ENCODE measurements around the gene ADAMTSL2. TPM values are rescaled to one million over a fixed set of nuclear protein-coding genes. Genes with fewer than 3 reads are reported as not detected.

Gene ADAMTSL2
- total RNA-seq, 1 donor from 2014 or later, result 2.0 TPM

DNA sequence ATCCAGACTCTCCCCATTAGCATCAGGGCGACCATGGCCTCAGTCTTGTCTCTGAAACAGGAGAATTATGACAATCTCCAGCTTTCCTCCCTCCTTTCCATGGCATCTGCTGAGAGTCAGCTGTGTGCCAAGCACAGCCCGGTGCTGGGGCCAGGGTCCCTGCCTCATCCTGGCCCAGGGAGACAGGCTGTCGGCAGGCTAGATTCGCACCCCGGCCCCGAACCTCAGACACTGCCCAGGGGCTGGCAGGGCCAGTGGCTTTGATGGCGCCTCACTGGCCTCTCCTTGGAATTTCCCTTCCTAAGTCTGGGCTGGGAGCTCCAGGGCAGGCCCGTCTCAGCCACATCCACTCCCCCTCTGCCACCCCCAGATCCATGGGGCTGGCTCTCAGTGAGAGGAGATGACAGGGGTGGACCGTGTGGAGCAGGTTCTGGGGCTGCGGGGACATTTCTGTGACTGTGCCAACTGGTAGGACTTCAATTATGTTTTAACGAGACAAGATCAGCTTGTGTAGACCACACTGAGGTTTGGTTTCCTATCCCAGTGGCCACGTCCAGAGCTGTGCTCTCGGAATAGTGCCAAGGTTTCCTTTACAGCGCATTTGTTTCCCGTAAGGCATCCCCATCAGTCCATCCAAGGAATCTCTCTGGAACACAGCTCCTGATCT lies 59.2 kb downstream of the ADAMTSL2 start:
- Histone ChIP-seq H3K4me3 (no peak overlapping the region), H3K27ac (no peak overlapping the region), H3K36me3 (no peaks in the 10 kb centered on the region), H3K4me1 (no peaks in the 10 kb centered on the region), H3K9me3 (peaks cover 15% of the 10 kb centered on the region), H3K27me3 (no peaks in the 10 kb centered on the region)
- intact Hi-C loops (cut with DNase I), result no loop called here
- TF ChIP-seq POLR2A (IDR thresholded peaks at IDR 0.05) (no peak), POLR2AphosphoS5 (IDR thresholded peaks at IDR 0.05; ENCODE audit: insufficient read depth in 1 of 2, low read depth in 1 of 2) (no peak)
- TF ChIP-seq, protein P1, sequence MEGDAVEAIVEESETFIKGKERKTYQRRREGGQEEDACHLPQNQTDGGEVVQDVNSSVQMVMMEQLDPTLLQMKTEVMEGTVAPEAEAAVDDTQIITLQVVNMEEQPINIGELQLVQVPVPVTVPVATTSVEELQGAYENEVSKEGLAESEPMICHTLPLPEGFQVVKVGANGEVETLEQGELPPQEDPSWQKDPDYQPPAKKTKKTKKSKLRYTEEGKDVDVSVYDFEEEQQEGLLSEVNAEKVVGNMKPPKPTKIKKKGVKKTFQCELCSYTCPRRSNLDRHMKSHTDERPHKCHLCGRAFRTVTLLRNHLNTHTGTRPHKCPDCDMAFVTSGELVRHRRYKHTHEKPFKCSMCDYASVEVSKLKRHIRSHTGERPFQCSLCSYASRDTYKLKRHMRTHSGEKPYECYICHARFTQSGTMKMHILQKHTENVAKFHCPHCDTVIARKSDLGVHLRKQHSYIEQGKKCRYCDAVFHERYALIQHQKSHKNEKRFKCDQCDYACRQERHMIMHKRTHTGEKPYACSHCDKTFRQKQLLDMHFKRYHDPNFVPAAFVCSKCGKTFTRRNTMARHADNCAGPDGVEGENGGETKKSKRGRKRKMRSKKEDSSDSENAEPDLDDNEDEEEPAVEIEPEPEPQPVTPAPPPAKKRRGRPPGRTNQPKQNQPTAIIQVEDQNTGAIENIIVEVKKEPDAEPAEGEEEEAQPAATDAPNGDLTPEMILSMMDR (IDR thresholded peaks at IDR 0.05), result no peak
- DNase-seq (ENCODE audit: extremely low spot score in 2 of 2), result no peak

DNA sequence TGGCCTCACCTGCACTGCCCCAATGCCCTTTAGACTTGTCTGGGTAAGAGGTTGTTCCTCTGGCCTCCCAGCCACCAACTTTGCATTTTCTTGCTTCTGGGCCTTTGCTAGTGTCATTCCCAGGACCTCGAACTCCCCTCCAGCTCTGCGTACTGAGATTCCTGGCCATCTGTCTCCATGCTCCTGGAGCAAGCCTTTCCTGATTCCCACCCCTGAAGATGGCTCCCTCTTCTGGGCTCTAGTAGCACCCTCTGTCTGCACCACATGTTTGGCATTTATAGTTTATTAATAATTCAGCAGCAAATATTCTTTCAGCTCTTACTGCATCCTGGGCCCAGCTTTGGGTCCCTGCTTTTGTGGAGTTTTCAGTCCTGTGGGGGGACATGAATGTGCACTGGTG lies 59.8 kb downstream of the ADAMTSL2 start:
- intact Hi-C loops (cut with DNase I), result no loop called here
- no peak for DNase-seq (ENCODE audit: extremely low spot score in 2 of 2)
- H3K9me3 ChIP-seq, result peaks cover 15% of the 10 kb centered on the region
- no peaks in the 10 kb centered on the region for H3K4me1 ChIP-seq
- no peaks in the 10 kb centered on the region for H3K36me3 ChIP-seq
- H3K27ac ChIP-seq, result no peak overlapping the region
- TF ChIP-seq POLR2A (IDR thresholded peaks at IDR 0.05), result no peak
- TF ChIP-seq POLR2AphosphoS5 (IDR thresholded peaks at IDR 0.05; ENCODE audit: insufficient read depth in 1 of 2, low read depth in 1 of 2), result no peak
- TF ChIP-seq, protein P1 (IDR thresholded peaks at IDR 0.05), result no peak
- no peaks in the 10 kb centered on the region for H3K27me3 ChIP-seq
- H3K4me3 ChIP-seq, result no peak overlapping the region

DNA sequence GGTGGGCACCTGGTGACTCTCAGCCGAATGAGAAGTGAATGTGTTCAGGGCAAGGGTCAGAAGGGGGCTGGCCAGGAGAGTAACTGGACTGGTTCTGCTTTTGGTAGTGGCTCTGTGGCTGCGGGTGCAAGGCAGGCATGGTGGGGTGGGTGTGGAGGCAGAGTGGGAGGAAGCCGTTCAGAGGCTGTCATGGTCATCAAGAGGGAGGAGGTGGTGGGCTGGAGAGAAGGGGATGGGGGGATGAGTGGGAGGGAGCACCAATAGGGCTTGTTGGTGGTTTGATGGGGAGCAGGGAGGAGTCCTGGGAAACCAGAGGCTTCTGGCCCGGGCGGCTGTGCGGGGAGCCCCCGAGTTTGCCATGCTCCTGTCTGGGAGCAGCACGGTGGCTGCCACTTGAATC lies 61.4 kb downstream of the ADAMTSL2 start:
- Histone ChIP-seq H3K4me3 (no peak overlapping the region), H3K27ac (no peak overlapping the region), H3K4me1 (no peaks in the 10 kb centered on the region), H3K9me3 (peaks cover 15% of the 10 kb centered on the region), H3K27me3 (no peaks in the 10 kb centered on the region), H3K36me3 (no peaks in the 10 kb centered on the region)
- TF ChIP-seq POLR2A (IDR thresholded peaks at IDR 0.05) (no peak), POLR2AphosphoS5 (IDR thresholded peaks at IDR 0.05; ENCODE audit: insufficient read depth in 1 of 2, low read depth in 1 of 2) (no peak)
- TF ChIP-seq, protein P1 (IDR thresholded peaks at IDR 0.05), result no peak
- intact Hi-C loops (cut with DNase I), result no loop called here
- no peak for DNase-seq (ENCODE audit: extremely low spot score in 2 of 2)

DNA sequence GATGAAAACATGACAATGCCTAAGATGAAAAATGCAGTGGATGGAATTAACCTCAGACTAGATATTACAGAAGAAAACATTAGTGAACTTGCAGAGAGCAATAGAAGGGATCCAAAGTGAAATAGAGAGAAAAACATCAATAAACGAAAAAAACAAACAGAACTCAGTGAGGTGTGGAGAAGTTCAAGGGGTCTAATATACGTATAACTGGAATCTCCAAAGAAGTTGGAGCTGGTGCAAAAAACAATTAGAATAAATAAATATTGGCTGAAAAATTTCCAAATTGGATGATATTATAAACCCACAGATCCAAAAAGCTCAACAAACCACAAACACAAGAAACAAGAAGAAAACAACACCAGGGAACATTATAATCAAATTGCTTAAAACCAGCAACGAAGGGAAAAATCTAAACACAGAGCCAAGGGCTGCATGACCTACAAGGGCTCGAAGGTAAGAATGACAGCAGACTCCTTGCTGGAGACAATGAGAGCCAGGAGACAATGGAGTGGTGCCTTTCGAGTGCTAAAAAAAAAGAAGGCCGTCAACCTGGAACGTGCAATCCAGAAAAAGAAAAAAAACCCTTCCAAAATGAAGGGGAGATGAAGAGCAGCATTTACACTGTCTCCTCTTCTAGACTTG lies 62.9 kb downstream of the ADAMTSL2 start:
- no peak overlapping the region for H3K4me3 ChIP-seq
- DNase-seq (ENCODE audit: extremely low spot score in 2 of 2), result no peak
- peaks cover 15% of the 10 kb centered on the region for H3K9me3 ChIP-seq
- H3K27me3 ChIP-seq, result no peaks in the 10 kb centered on the region
- H3K27ac ChIP-seq, result no peak overlapping the region
- H3K36me3 ChIP-seq, result no peaks in the 10 kb centered on the region
- TF ChIP-seq, protein P1 (IDR thresholded peaks at IDR 0.05), result no peak
- TF ChIP-seq POLR2A (IDR thresholded peaks at IDR 0.05), result no peak
- TF ChIP-seq POLR2AphosphoS5 (IDR thresholded peaks at IDR 0.05; ENCODE audit: insufficient read depth in 1 of 2, low read depth in 1 of 2), result no peak
- H3K4me1 ChIP-seq, result no peaks in the 10 kb centered on the region
- intact Hi-C loops (cut with DNase I), result no loop called here

DNA sequence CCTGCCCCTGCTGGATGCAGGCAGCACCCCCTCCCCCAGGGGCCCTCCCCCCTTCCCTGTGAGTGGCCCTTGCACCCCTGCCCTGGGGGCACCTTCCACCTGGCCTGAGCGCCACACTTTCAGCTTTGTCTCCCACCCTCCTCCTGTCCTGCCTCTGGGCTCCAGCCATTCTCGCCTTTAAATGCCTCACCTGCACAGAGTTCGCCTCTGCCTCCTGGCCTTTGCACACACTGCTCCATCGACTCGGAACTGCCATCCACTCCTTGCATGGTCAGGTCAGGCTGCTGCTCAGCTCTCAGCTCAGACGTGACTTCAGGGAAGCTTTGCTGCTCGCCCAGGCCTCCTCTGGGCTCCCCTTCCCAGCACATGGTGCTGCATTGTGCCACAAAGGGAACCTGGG lies 64.5 kb downstream of the ADAMTSL2 start:
- H3K36me3 ChIP-seq, result no peaks in the 10 kb centered on the region
- TF ChIP-seq POLR2A (IDR thresholded peaks at IDR 0.05), result no peak
- TF ChIP-seq, protein P1 (IDR thresholded peaks at IDR 0.05), result no peak
- TF ChIP-seq POLR2AphosphoS5 (IDR thresholded peaks at IDR 0.05; ENCODE audit: insufficient read depth in 1 of 2, low read depth in 1 of 2), result no peak
- no peak overlapping the region for H3K4me3 ChIP-seq
- no peaks in the 10 kb centered on the region for H3K27me3 ChIP-seq
- no peaks in the 10 kb centered on the region for H3K4me1 ChIP-seq
- no peak overlapping the region for H3K27ac ChIP-seq
- peaks cover 15% of the 10 kb centered on the region for H3K9me3 ChIP-seq
- intact Hi-C loops (cut with DNase I), result no loop called here
- no peak for DNase-seq (ENCODE audit: extremely low spot score in 2 of 2)

Measured in vagina (tissue), 2 donors.